ENCODE measurements around the gene PTAFR.

The PTAFR gene

GRCh38 chr1:28156821-28157220 is 19.7 kb downstream of the PTAFR start:
- ATAC-seq (ENCODE audit: low read depth), result no peak
- Histone ChIP-seq H3K36me3 (ENCODE audit: low read depth) (no peaks in the 10 kb centered on the region), H3K4me1 (ENCODE audit: insufficient read depth, poor library complexity, severe bottlenecking) (peaks cover 15% of the 10 kb centered on the region), H3K27me3 (ENCODE audit: insufficient read depth, poor library complexity, severe bottlenecking) (no peaks in the 10 kb centered on the region), H3K9me3 (ENCODE audit: severe bottlenecking) (no peaks in the 10 kb centered on the region), H3K27ac (ENCODE audit: poor library complexity, severe bottlenecking) (no peak overlapping the region), H3K4me3 (ENCODE audit: severe bottlenecking) (no peak overlapping the region)
- no peak for DNase-seq (ENCODE audit: low spot score)
- no peak for TF ChIP-seq CTCF (IDR thresholded peaks at IDR 0.05; ENCODE audit: poor library complexity, severe bottlenecking)

- H3K36me3 ChIP-seq (ENCODE audit: low read depth), result 0 out of 2 replicates have a peak, but pooled peaks cover 2% of the 10 kb centered on the region
- no peak for TF ChIP-seq CTCF (IDR thresholded peaks at IDR 0.05; ENCODE audit: poor library complexity, severe bottlenecking)
- H3K27ac ChIP-seq (ENCODE audit: poor library complexity, severe bottlenecking), result no peak overlapping the region
- H3K9me3 ChIP-seq (ENCODE audit: severe bottlenecking), result no peaks in the 10 kb centered on the region
- H3K4me3 ChIP-seq (ENCODE audit: severe bottlenecking), result no peak overlapping the region
- DNase-seq (ENCODE audit: low spot score) (no peak), ATAC-seq (ENCODE audit: low read depth) (no peak)
- H3K4me1 ChIP-seq (ENCODE audit: insufficient read depth, poor library complexity, severe bottlenecking), result peaks cover 8% of the 10 kb centered on the region
- H3K27me3 ChIP-seq (ENCODE audit: insufficient read depth, poor library complexity, severe bottlenecking), result no peaks in the 10 kb centered on the region
Observed at GRCh38 chr1:28155628-28156027, 20.9 kb downstream of the PTAFR start.

GRCh38 chr1:28154078-28154594 is 22.4 kb downstream of the PTAFR start:
- no peaks in the 10 kb centered on the region for H3K27me3 ChIP-seq (ENCODE audit: insufficient read depth, poor library complexity, severe bottlenecking)
- H3K9me3 ChIP-seq (ENCODE audit: severe bottlenecking), result no peaks in the 10 kb centered on the region
- no peak for TF ChIP-seq CTCF (IDR thresholded peaks at IDR 0.05; ENCODE audit: poor library complexity, severe bottlenecking)
- H3K4me3 ChIP-seq (ENCODE audit: severe bottlenecking), result no peak overlapping the region
- DNase-seq (ENCODE audit: low spot score) (no peak), ATAC-seq (ENCODE audit: low read depth) (no peak)
- H3K27ac ChIP-seq (ENCODE audit: poor library complexity, severe bottlenecking), result no peak overlapping the region
- H3K4me1 ChIP-seq (ENCODE audit: insufficient read depth, poor library complexity, severe bottlenecking), result peaks cover 7% of the 10 kb centered on the region
- H3K36me3 ChIP-seq (ENCODE audit: low read depth), result 0 out of 2 replicates have a peak, but pooled peaks cover 5% of the 10 kb centered on the region

GRCh38 chr1:28150125-28150780 is 26.2 kb downstream of the PTAFR start:
- no peak for TF ChIP-seq CTCF (IDR thresholded peaks at IDR 0.05; ENCODE audit: poor library complexity, severe bottlenecking)
- no peak for ATAC-seq (ENCODE audit: low read depth)
- 0 out of 2 replicates have a peak, but pooled peaks cover 5% of the 10 kb centered on the region for H3K36me3 ChIP-seq (ENCODE audit: low read depth)
- peaks cover 7% of the 10 kb centered on the region for H3K4me1 ChIP-seq (ENCODE audit: insufficient read depth, poor library complexity, severe bottlenecking)
- H3K9me3 ChIP-seq (ENCODE audit: severe bottlenecking), result no peaks in the 10 kb centered on the region
- H3K4me3 ChIP-seq (ENCODE audit: severe bottlenecking), result no peak overlapping the region
- DNase-seq (ENCODE audit: low spot score), result no peak
- H3K27me3 ChIP-seq (ENCODE audit: insufficient read depth, poor library complexity, severe bottlenecking), result no peaks in the 10 kb centered on the region
- no peak overlapping the region for H3K27ac ChIP-seq (ENCODE audit: poor library complexity, severe bottlenecking)

GRCh38 chr1:28148880-28149195 is 27.7 kb downstream of the PTAFR start:
- DNase-seq (ENCODE audit: low spot score) (no peak), ATAC-seq (ENCODE audit: low read depth) (no peak)
- Histone ChIP-seq H3K36me3 (ENCODE audit: low read depth) (0 out of 2 replicates have a peak, but pooled peaks cover 5% of the 10 kb centered on the region), H3K4me3 (ENCODE audit: severe bottlenecking) (no peak overlapping the region), H3K27me3 (ENCODE audit: insufficient read depth, poor library complexity, severe bottlenecking) (no peaks in the 10 kb centered on the region), H3K27ac (ENCODE audit: poor library complexity, severe bottlenecking) (no peak overlapping the region), H3K9me3 (ENCODE audit: severe bottlenecking) (no peaks in the 10 kb centered on the region), H3K4me1 (ENCODE audit: insufficient read depth, poor library complexity, severe bottlenecking) (peaks cover 15% of the 10 kb centered on the region)
- TF ChIP-seq CTCF (IDR thresholded peaks at IDR 0.05; ENCODE audit: poor library complexity, severe bottlenecking), result no peak
